ENCODE results near the gene TMEM242. TPM values are rescaled to one million over a fixed set of nuclear protein-coding genes. Genes with fewer than 3 reads are reported as not detected.
A peak's percentile ranks its signal among the peaks of the same experiment; 100 is the strongest.
"Not testable (repeated sequence)": the region's sequence is repeated elsewhere in the genome, so short reads cannot be mapped to it uniquely, and the experiment has no call there.

TMEM242 gene
- total RNA-seq, 6 experiments from 2014 or later: 9.4 to 12.8 (median 10.8) TPM

GRCh38 chr6:157337751-157338150, 14.4 kb upstream of the TMEM242 start:
- no peaks in the 10 kb centered on the region for H3K9me3 Mint-ChIP-seq
- TF ChIP-seq, protein P1, sequence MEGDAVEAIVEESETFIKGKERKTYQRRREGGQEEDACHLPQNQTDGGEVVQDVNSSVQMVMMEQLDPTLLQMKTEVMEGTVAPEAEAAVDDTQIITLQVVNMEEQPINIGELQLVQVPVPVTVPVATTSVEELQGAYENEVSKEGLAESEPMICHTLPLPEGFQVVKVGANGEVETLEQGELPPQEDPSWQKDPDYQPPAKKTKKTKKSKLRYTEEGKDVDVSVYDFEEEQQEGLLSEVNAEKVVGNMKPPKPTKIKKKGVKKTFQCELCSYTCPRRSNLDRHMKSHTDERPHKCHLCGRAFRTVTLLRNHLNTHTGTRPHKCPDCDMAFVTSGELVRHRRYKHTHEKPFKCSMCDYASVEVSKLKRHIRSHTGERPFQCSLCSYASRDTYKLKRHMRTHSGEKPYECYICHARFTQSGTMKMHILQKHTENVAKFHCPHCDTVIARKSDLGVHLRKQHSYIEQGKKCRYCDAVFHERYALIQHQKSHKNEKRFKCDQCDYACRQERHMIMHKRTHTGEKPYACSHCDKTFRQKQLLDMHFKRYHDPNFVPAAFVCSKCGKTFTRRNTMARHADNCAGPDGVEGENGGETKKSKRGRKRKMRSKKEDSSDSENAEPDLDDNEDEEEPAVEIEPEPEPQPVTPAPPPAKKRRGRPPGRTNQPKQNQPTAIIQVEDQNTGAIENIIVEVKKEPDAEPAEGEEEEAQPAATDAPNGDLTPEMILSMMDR (IDR thresholded peaks at IDR 0.05): no peak
- H3K27me3 Mint-ChIP-seq (ENCODE audit: insufficient read depth): peaks cover 27% of the 10 kb centered on the region
- no peak overlapping the region for H3K27ac Mint-ChIP-seq
- H3K36me3 Mint-ChIP-seq (ENCODE audit: low read depth): no peaks in the 10 kb centered on the region
- H3K4me3 Mint-ChIP-seq: no peak overlapping the region
- DNase-seq: no peak
- peaks cover 9% of the 10 kb centered on the region for H3K4me1 Mint-ChIP-seq (ENCODE audit: low read depth)

DNA sequence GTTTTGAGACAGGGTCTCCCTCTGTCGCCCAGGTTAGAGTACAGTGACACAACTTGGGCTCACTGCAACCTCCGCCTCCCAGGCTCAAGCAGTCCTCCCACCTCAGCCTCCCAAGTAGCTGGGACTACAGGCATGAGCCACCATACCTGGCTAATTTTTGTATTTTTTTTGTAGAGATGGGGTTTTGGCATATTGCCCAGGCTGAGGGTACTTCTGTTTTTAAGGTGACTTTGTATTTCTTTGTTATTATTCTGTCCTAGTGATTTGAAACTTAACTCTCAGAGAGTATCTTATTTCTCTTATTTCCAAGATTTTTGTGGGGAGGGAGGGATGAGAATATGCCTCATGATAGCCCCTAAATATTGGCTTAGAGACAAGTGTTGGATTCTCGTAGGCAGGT, 14.0 kb upstream of the TMEM242 start:
- H3K27me3 Mint-ChIP-seq (ENCODE audit: insufficient read depth): peaks cover 22% of the 10 kb centered on the region
- not testable (repeated sequence) for H3K36me3 Mint-ChIP-seq (ENCODE audit: low read depth); H3K9me3 Mint-ChIP-seq; DNase-seq; H3K4me3 Mint-ChIP-seq; H3K4me1 Mint-ChIP-seq (ENCODE audit: low read depth); H3K27ac Mint-ChIP-seq

- Mint-ChIP-seq H3K4me1 (ENCODE audit: low read depth) (peaks cover 9% of the 10 kb centered on the region), H3K9me3 (no peaks in the 10 kb centered on the region), H3K27me3 (ENCODE audit: insufficient read depth) (peaks cover 16% of the 10 kb centered on the region), H3K27ac (no peak overlapping the region), H3K4me3 (peak overlapping the region; percentile 27; the same call in 1 of the 2 replicates), H3K36me3 (ENCODE audit: low read depth) (no peaks in the 10 kb centered on the region)
- DNase-seq: no peak
- TF ChIP-seq, protein P1 (IDR thresholded peaks at IDR 0.05): no peak
These were observed 12.5 kb upstream of the TMEM242 start for GRCh38 chr6:157335829-157336228.

DNA sequence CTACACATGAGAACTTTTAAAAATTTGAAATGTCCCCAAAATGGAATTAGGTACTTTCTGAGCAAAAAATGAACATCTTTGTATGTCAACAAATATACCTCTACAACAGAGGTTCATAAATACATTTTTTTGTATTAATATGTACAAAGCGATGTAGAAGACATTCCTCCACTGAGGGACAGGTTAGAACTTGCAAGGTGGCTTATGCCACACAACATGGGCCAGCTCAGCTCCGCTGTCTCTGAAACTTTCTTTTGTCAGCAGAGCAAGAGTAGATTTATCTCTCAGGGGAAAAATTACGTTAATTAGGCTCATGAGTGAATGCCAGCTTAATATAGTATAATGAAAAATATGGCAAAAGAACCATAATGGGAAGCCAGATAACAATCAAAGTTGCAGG, 10.6 kb upstream of the TMEM242 start:
- Mint-ChIP-seq H3K27ac (no peak overlapping the region), H3K4me3 (no peak overlapping the region), H3K27me3 (ENCODE audit: insufficient read depth) (peaks cover 11% of the 10 kb centered on the region), H3K4me1 (ENCODE audit: low read depth) (peaks cover 22% of the 10 kb centered on the region), H3K9me3 (no peaks in the 10 kb centered on the region), H3K36me3 (ENCODE audit: low read depth) (no peaks in the 10 kb centered on the region)
- DNase-seq: no peak
- TF ChIP-seq, protein P1 (IDR thresholded peaks at IDR 0.05): no peak

- no peak for DNase-seq
- peaks cover 26% of the 10 kb centered on the region for H3K4me1 Mint-ChIP-seq (ENCODE audit: low read depth)
- H3K27ac Mint-ChIP-seq: no peak overlapping the region
- H3K4me3 Mint-ChIP-seq: no peak overlapping the region
- TF ChIP-seq, protein P1 (IDR thresholded peaks at IDR 0.05): no peak
- H3K9me3 Mint-ChIP-seq: no peaks in the 10 kb centered on the region
- no peaks in the 10 kb centered on the region for H3K36me3 Mint-ChIP-seq (ENCODE audit: low read depth)
- peaks cover 8% of the 10 kb centered on the region; the same call in 1 of the 2 replicates for H3K27me3 Mint-ChIP-seq (ENCODE audit: insufficient read depth)
These were observed 10.2 kb upstream of the TMEM242 start for GRCh38 chr6:157333537-157333936.

DNA sequence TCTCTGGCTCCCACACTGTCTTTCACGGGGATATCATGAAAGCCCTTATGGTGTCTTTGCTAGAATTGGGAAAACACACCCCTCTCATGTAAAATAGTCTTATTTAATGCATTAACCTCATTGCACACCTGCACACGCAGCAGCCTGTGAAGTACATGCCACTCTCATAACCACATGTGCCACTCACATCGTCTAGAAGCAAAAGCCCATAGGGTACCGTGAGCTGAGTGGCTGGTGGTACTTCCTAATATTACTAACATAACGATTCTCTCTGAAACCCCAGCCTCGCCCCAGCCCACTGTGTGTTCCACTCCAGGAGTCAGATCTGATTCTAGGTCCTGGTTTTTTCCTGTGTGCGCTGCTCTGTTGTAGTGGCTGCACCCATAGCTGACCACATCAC, 9.5 kb upstream of the TMEM242 start:
- DNase-seq: no peak
- TF ChIP-seq, protein P1 (IDR thresholded peaks at IDR 0.05): no peak
- Mint-ChIP-seq H3K4me1 (ENCODE audit: low read depth) (peaks cover 33% of the 10 kb centered on the region), H3K9me3 (no peaks in the 10 kb centered on the region), H3K27ac (no peak overlapping the region), H3K36me3 (ENCODE audit: low read depth) (no peaks in the 10 kb centered on the region), H3K27me3 (ENCODE audit: insufficient read depth) (peaks cover 6% of the 10 kb centered on the region; the same call in 1 of the 2 replicates), H3K4me3 (no peak overlapping the region)

Data from HFFc6 (cell line).